ENCODE measurements around the gene EHD4. TPM values are rescaled to one million over a fixed set of nuclear protein-coding genes. Genes with fewer than 3 reads are reported as not detected.

EHD4 gene
- polyA plus RNA-seq, 1 of the 3 experiments (the other 2 are of a cell fraction), result 17.5 TPM

- ChIA-PET CTCF (interaction anchor here (1.0 to 9.0 kb wide), 4 partner anchors 69 to 153 kb away, joined by 3 to 165 read pairs (median 30); no protein-coding TSS in a partner anchor), POLR2A (no interaction called here)
- no peaks in the 10 kb centered on the region for H3K27me3 ChIP-seq (ENCODE audit: insufficient read depth)
- no peak overlapping the region for H3K9ac ChIP-seq
- H3K4me2 ChIP-seq, result no peak overlapping the region
- no peak overlapping the region for H3K4me3 ChIP-seq (ENCODE audit: low read depth in 2 of 2, low read length in 1 of 2)
- no peaks in the 10 kb centered on the region for H3K79me2 ChIP-seq (ENCODE audit: insufficient read depth)
- H3F3A ChIP-seq (replicated peaks; ENCODE audit: insufficient read depth), result no peaks in the 10 kb centered on the region
- no peak for DNase-seq
- no peaks in the 10 kb centered on the region for H3K9me2 ChIP-seq
- no peak for TF ChIP-seq SIN3A (IDR thresholded peaks at IDR 0.05; ENCODE audit: borderline replicate concordance, low read depth, low read length)
- TF ChIP-seq FOXM1 (IDR thresholded peaks at IDR 0.05; ENCODE audit: low read depth), result no peak
- TF ChIP-seq TAF1 (IDR thresholded peaks at IDR 0.05; ENCODE audit: borderline replicate concordance, low read depth, low read length), result no peak
- no peak for TF ChIP-seq CHD2 (IDR thresholded peaks at IDR 0.05; ENCODE audit: low read length, partially characterized antibody)
- no peak for TF ChIP-seq RCOR1 (IDR thresholded peaks at IDR 0.05; ENCODE audit: low read length)
- TF ChIP-seq FOSL2 (IDR thresholded peaks at IDR 0.05; ENCODE audit: borderline replicate concordance, low read depth), result no peak
- no peak for TF ChIP-seq ZBTB33 (IDR thresholded peaks at IDR 0.05; ENCODE audit: borderline replicate concordance, low read depth)
- TF ChIP-seq TEAD4 (IDR thresholded peaks at IDR 0.05; ENCODE audit: borderline replicate concordance, insufficient read depth), result no peak
- TF ChIP-seq GATA2 (CRISPR knock-in tag; IDR thresholded peaks at IDR 0.05), result no peak
- TF ChIP-seq IRF3 (IDR thresholded peaks at IDR 0.05; ENCODE audit: low read depth, low read length), result no peak
- no peak for TF ChIP-seq POLR2AphosphoS5 (IDR thresholded peaks at IDR 0.05; ENCODE audit: low read depth, low read length)
- TF ChIP-seq TCF12 (IDR thresholded peaks at IDR 0.05), result no peak
- no peak overlapping the region for H3K27ac ChIP-seq (ENCODE audit: low read depth in 2 of 2, low read length in 1 of 2)
- H3K9me3 ChIP-seq, result no peaks in the 10 kb centered on the region
- 75% methylated on average over 4 of the region's 5 CpGs for WGBS (ENCODE audit: low lambda C conversion rate)
- no peaks in the 10 kb centered on the region for H4K20me1 ChIP-seq (ENCODE audit: insufficient read depth)
- no peaks in the 10 kb centered on the region for H3K36me3 ChIP-seq (replicated peaks in 1 of 2; ENCODE audit: control insufficient read depth in 1 of 2, insufficient read depth in 2 of 2, low read length in 1 of 2)
- no peaks in the 10 kb centered on the region; a peak in 1 of 4 replicates for H3K4me1 ChIP-seq (ENCODE audit: control insufficient read depth in 1 of 2, insufficient read depth in 2 of 2, low read depth in 1 of 2, low read length in 1 of 2)
- no peak overlapping the region for H2AFZ ChIP-seq (ENCODE audit: low read depth)
These were observed 12.3 kb upstream of the EHD4 start for GRCh38 chr15:41984622-41985021.

GRCh38 chr15:41983621-41984571 is 11.5 kb upstream of the EHD4 start:
- Histone ChIP-seq H3K27ac (ENCODE audit: low read depth in 2 of 2, low read length in 1 of 2) (no peak overlapping the region), H3K79me2 (ENCODE audit: insufficient read depth) (no peaks in the 10 kb centered on the region), H3K4me3 (ENCODE audit: low read depth in 2 of 2, low read length in 1 of 2) (no peak overlapping the region), H4K20me1 (ENCODE audit: insufficient read depth) (no peaks in the 10 kb centered on the region), H3F3A (replicated peaks; ENCODE audit: insufficient read depth) (no peaks in the 10 kb centered on the region), H3K9me2 (no peaks in the 10 kb centered on the region), H3K4me2 (no peak overlapping the region), H3K4me1 (ENCODE audit: control insufficient read depth in 1 of 2, insufficient read depth in 2 of 2, low read depth in 1 of 2, low read length in 1 of 2) (no peaks in the 10 kb centered on the region; a peak in 1 of 4 replicates), H3K9me3 (no peaks in the 10 kb centered on the region), H2AFZ (ENCODE audit: low read depth) (no peak overlapping the region), H3K27me3 (ENCODE audit: insufficient read depth) (no peaks in the 10 kb centered on the region), H3K36me3 (replicated peaks in 1 of 2; ENCODE audit: control insufficient read depth in 1 of 2, insufficient read depth in 2 of 2, low read length in 1 of 2) (no peaks in the 10 kb centered on the region), H3K9ac (no peak overlapping the region)
- 87% methylated on average over 16 of the region's 17 CpGs for WGBS (ENCODE audit: low lambda C conversion rate)
- ChIA-PET POLR2A (no interaction called here), CTCF (interaction anchor here (0.7 to 9.0 kb wide), 5 partner anchors 41 to 154 kb away, joined by 3 to 165 read pairs (median 6); no protein-coding TSS in a partner anchor)
- no peak for DNase-seq
- no peak for TF ChIP-seq JUND (IDR thresholded peaks at IDR 0.05)
- no peak for TF ChIP-seq GATA2 (CRISPR knock-in tag; IDR thresholded peaks at IDR 0.05)
- TF ChIP-seq EZH2phosphoT487 (IDR thresholded peaks at IDR 0.05; ENCODE audit: borderline replicate concordance, low read depth), result no peak

Measured in SK-N-SH (cell line).